ENCODE data around the gene FOXO3.

DNA sequence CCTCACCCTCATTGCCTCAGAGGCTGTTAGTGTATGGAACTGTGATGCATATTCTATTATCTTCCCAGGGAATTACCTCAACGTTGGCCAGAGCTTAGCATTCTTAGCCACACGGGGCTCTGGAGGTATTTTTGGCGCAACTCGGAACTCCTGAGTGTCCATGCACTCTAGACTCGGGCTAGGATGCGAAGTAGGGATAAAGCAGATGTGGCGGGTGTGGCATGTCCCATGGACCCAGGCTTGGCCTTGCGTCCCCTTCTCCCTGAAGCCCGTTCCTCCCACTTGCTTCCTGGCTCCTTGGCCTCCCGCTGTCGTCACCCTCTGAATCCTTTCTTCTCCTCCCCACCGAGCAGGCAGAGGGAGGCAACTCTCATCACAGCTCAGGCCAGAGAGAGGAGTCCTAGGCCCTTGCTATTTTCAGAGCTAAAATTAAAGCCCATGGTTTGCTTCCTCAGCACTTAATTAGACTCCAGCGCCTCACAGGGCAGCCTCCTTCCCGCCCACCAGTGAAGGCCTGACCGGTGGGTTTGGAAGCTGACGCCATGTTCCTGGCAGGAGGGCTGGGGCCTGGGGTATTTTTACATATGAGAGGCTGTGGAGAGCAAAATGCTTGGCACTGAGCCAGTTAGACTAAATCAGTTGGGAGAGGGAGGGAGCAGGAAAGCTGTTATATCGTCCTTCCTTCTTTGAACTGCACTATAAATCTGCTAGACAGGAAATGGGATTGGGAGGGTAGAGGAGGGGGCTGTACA, 138.7 kb downstream of the FOXO3 start:
- TF ChIP-seq, protein P1, sequence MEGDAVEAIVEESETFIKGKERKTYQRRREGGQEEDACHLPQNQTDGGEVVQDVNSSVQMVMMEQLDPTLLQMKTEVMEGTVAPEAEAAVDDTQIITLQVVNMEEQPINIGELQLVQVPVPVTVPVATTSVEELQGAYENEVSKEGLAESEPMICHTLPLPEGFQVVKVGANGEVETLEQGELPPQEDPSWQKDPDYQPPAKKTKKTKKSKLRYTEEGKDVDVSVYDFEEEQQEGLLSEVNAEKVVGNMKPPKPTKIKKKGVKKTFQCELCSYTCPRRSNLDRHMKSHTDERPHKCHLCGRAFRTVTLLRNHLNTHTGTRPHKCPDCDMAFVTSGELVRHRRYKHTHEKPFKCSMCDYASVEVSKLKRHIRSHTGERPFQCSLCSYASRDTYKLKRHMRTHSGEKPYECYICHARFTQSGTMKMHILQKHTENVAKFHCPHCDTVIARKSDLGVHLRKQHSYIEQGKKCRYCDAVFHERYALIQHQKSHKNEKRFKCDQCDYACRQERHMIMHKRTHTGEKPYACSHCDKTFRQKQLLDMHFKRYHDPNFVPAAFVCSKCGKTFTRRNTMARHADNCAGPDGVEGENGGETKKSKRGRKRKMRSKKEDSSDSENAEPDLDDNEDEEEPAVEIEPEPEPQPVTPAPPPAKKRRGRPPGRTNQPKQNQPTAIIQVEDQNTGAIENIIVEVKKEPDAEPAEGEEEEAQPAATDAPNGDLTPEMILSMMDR (IDR thresholded peaks at IDR 0.05; ENCODE audit: low read depth, low read length): no peak
- no peak for TF ChIP-seq EZH2phosphoT487 (IDR thresholded peaks at IDR 0.05; ENCODE audit: low read depth)

Measured in OCI-LY3 (cell line).